Tibial nerve (tissue), 4 donors: ENCODE results near the gene DMBX1. TPM values are rescaled to one million over a fixed set of nuclear protein-coding genes. Genes with fewer than 3 reads are reported as not detected.

ENCODE experiments used
- DNase-seq, 2 donors: peaks; one replicate each; pipeline ENCODE4 v3.0.0-alpha.2; 2019; ENCODE audit warnings: low spot score in 2 of 2
- H3K27ac ChIP-seq, 4 donors: fragments of 200-600 bp; sonication (generic) in 3 of 4; one replicate each; pipeline ENCODE4 v1.5.1; 2017 to 2019; ENCODE audit warnings: mild to moderate bottlenecking in 1 of 4
- H3K27me3 ChIP-seq, 2 donors: fragments of 200-600 bp; sonication (generic) in 1 of 2; one replicate each; pipeline versions ENCODE4 v1.5.1 to v1.6.0; 2017 to 2019
- H3K36me3 ChIP-seq, 3 donors: fragments of 200-600 bp; sonication (generic); one replicate each; pipeline ENCODE4 v1.5.1; 2018 to 2019
- H3K4me1 ChIP-seq, 4 donors: fragments of 200-600 bp; sonication (generic) in 3 of 4; one replicate each; pipeline ENCODE4 v1.5.1; 2017 to 2019
- H3K4me3 ChIP-seq, 4 donors: fragments of 200-600 bp; sonication (generic) in 3 of 4; one replicate each; pipeline ENCODE4 v1.5.1; 2017 to 2019; ENCODE audit warnings: mild to moderate bottlenecking in 1 of 4, moderate library complexity in 1 of 4
- H3K9me3 ChIP-seq, 4 donors: fragments of 200-600 bp; sonication (generic) in 3 of 4; one replicate each; pipeline ENCODE4 v1.5.1; 2017 to 2019
- CTCF ChIP-seq, 5 experiments: fragments of 200-600 bp in 3 of 5; fragments of 450-650 bp in 2 of 5; sonication (generic) in 3 of 5; IDR thresholded peaks; one replicate each; pipeline ENCODE4 v1.5.1; 2016 to 2019; ENCODE audit warnings: antibody characterized with exemption in 5 of 5, mild to moderate bottlenecking in 3 of 5, moderate library complexity in 2 of 5
- EP300 ChIP-seq, 2 donors: sonication (generic); formaldehyde crosslinking; IDR thresholded peaks; one replicate each; pipeline ENCODE4 v1.6.1; 2017; ENCODE audit warnings: antibody characterized with exemption in 2 of 2, mild to moderate bottlenecking in 1 of 2
- POLR2A ChIP-seq, 2 donors: fragments of 450-650 bp; IDR thresholded peaks; one replicate each; pipeline ENCODE4 v1.6.1; 2017; ENCODE audit warnings: antibody characterized with exemption in 2 of 2, mild to moderate bottlenecking in 2 of 2, moderate library complexity in 2 of 2
- WGBS, 2 donors: methylation state at CpG; one replicate each; pipeline ENCODE4 v1.1.5; 2018; 5-methylcytosine and 5-hydroxymethylcytosine counted together
- total RNA-seq, 4 donors: library from RNA; depleted of rRNA; stranded (reverse); fragments of >200 nt; gene quantifications; one replicate each; pipeline ENCODE4 v1.1.0, GENCODE V29; 2016

Gene DMBX1
- total RNA-seq, 4 donors from 2014 or later, result not detected

- Histone ChIP-seq H3K4me1 (no peaks in the 10 kb centered on the region), H3K9me3 (no peaks in the 10 kb centered on the region), H3K27me3 (peaks cover 0 to 47% of the 10 kb centered on the region in 2 donors), H3K4me3 (no peak overlapping the region), H3K27ac (no peak overlapping the region), H3K36me3 (no peaks in the 10 kb centered on the region)
- no peak for DNase-seq
- 56 to 74% methylated on average over 6 of the region's 6 CpGs for WGBS, 2 donors
- no peak for TF ChIP-seq CTCF (IDR thresholded peaks at IDR 0.05)
Measured at GRCh38 chr1:46496505-46496904, 6.9 kb downstream of the DMBX1 start.

- Histone ChIP-seq H3K4me1 (no peaks in the 10 kb centered on the region), H3K36me3 (no peaks in the 10 kb centered on the region), H3K27me3 (peaks cover 0 to 45% of the 10 kb centered on the region in 2 donors), H3K9me3 (no peaks in the 10 kb centered on the region), H3K4me3 (no peak overlapping the region), H3K27ac (no peak overlapping the region)
- no peak for TF ChIP-seq EP300 (IDR thresholded peaks at IDR 0.05)
- TF ChIP-seq CTCF (IDR thresholded peaks at IDR 0.05), result no peak
- TF ChIP-seq POLR2A (IDR thresholded peaks at IDR 0.05), result no peak
- WGBS, 2 donors, result 67 to 75% methylated on average over 3 of the region's 3 CpGs
- no peak for DNase-seq
Measured at GRCh38 chr1:46497020-46497419, 7.4 kb downstream of the DMBX1 start.

- DNase-seq, result no peak
- no peak overlapping the region for H3K27ac ChIP-seq
- TF ChIP-seq CTCF (IDR thresholded peaks at IDR 0.05) (no peak), POLR2A (IDR thresholded peaks at IDR 0.05) (no peak), EP300 (IDR thresholded peaks at IDR 0.05) (no peak)
- no peaks in the 10 kb centered on the region for H3K4me1 ChIP-seq
- H3K27me3 ChIP-seq, result peaks cover 0 to 41% of the 10 kb centered on the region in 2 donors
- H3K9me3 ChIP-seq, result no peaks in the 10 kb centered on the region
- WGBS, 2 donors, result 90 to 93% methylated on average over 19 of the region's 19 CpGs
- H3K36me3 ChIP-seq, result no peaks in the 10 kb centered on the region
- H3K4me3 ChIP-seq, result no peak overlapping the region
Measured at GRCh38 chr1:46497665-46498064, 8.0 kb downstream of the DMBX1 start.

GRCh38 chr1:46501528-46501927, 11.9 kb downstream of the DMBX1 start:
- no peak for DNase-seq
- no peak overlapping the region for H3K4me3 ChIP-seq
- peaks cover 0 to 11% of the 10 kb centered on the region in 2 donors for H3K27me3 ChIP-seq
- no peaks in the 10 kb centered on the region for H3K36me3 ChIP-seq
- 81 to 88% methylated on average over 3 of the region's 3 CpGs for WGBS, 2 donors
- TF ChIP-seq POLR2A (IDR thresholded peaks at IDR 0.05), result no peak
- TF ChIP-seq CTCF (IDR thresholded peaks at IDR 0.05), result no peak
- no peak for TF ChIP-seq EP300 (IDR thresholded peaks at IDR 0.05)
- H3K9me3 ChIP-seq, result no peaks in the 10 kb centered on the region
- no peaks in the 10 kb centered on the region for H3K4me1 ChIP-seq
- no peak overlapping the region for H3K27ac ChIP-seq

GRCh38 chr1:46503421-46503820, 13.8 kb downstream of the DMBX1 start:
- H3K27ac ChIP-seq, result no peak overlapping the region
- no peaks in the 10 kb centered on the region for H3K4me1 ChIP-seq
- no peaks in the 10 kb centered on the region for H3K36me3 ChIP-seq
- no peaks in the 10 kb centered on the region for H3K9me3 ChIP-seq
- 67 to 81% methylated on average over 4 of the region's 4 CpGs for WGBS, 2 donors
- TF ChIP-seq EP300 (IDR thresholded peaks at IDR 0.05) (no peak), POLR2A (IDR thresholded peaks at IDR 0.05) (no peak), CTCF (IDR thresholded peaks at IDR 0.05) (no peak)
- H3K27me3 ChIP-seq, result peaks cover 0 to 11% of the 10 kb centered on the region in 2 donors
- no peak overlapping the region for H3K4me3 ChIP-seq
- DNase-seq, result no peak
